Breast epithelium (tissue), 3 donors: Measurements from ENCODE around the gene SDK1.

Experiments used
- CTCF ChIP-seq, 3 donors: fragments of 450-650 bp; IDR thresholded peaks; one replicate each; pipeline ENCODE4 v1.5.1; 2016 to 2017; ENCODE audit warnings: antibody characterized with exemption in 3 of 3, mild to moderate bottlenecking in 3 of 3, moderate library complexity in 3 of 3
- POLR2A ChIP-seq: fragments of 450-650 bp; IDR thresholded peaks from one replicate; pipeline ENCODE4 v1.6.1; 2016; ENCODE audit warnings: antibody characterized with exemption, mild to moderate bottlenecking, moderate library complexity

DNA sequence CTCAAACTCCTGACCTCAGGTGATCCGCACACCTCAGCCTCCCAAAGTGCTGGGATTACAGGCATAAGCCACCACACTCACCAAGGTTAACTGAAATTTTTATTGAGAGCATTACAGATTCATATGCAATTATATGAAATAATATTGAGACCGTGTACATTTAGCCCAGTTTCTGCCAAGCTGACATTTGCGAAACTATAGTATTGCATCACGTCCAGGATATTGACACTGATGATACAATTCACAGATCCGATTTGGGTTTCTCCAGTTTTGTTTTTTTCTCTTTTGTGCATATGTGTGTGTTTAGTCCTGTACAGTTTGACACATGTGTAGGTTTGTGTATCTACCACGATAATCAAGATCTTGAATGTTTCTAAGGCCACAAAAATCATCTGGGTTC, 753.1 kb downstream of the SDK1 start:
- TF ChIP-seq CTCF (IDR thresholded peaks at IDR 0.05) (no peak), POLR2A (no peak)
